ENCODE results near the gene OR6C70. TPM values are rescaled to one million over a fixed set of nuclear protein-coding genes. Genes with fewer than 3 reads are reported as not detected.

Gene OR6C70
- total RNA-seq (2013) = not detected
- polyA plus RNA-seq = not detected
- not detected in 2 replicates for polyA minus RNA-seq
- total RNA-seq = 0 to 0.23 (median 0) reads per million in 11 experiments

DNA sequence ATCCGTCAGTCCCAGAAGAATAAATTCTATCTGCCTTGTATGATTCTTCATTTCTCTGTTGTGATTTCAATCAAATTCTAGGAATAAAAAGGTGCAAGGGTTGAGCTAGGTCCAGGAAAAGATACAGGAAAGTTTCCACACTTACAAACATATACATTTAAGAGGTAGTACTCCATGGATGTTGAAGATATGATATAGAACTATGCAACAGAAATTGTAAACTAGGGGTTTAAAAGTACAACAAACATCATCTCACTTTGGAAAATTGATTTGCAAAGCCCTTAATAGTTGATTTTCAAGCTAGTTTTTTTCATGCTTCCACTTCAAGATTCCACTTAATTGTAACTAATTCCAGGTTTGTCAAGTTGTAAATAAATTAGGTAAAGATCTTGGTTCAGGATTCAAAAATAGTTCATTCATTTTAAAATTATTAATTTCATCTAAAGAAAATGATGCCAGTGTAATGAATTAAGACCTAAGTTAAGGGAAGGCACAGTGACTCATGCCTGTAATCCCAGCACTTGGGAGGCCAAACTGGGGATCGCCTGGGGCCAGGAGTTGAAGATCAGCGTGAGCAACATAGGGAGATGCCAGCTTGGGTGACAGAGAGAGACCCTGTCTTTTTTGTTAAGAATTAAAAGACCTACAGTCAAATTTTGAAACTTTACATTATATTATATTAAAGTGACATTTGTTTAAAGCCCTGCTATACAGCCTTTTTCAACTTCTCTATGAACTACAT is at the start of gene OR6C70:
TSS of gene OR6C70 (minus strand) at position 51 of the 742 bp plus-strand sequence. CDS start at position 51, 0 bp downstream.
- TF ChIP-seq, protein P1, sequence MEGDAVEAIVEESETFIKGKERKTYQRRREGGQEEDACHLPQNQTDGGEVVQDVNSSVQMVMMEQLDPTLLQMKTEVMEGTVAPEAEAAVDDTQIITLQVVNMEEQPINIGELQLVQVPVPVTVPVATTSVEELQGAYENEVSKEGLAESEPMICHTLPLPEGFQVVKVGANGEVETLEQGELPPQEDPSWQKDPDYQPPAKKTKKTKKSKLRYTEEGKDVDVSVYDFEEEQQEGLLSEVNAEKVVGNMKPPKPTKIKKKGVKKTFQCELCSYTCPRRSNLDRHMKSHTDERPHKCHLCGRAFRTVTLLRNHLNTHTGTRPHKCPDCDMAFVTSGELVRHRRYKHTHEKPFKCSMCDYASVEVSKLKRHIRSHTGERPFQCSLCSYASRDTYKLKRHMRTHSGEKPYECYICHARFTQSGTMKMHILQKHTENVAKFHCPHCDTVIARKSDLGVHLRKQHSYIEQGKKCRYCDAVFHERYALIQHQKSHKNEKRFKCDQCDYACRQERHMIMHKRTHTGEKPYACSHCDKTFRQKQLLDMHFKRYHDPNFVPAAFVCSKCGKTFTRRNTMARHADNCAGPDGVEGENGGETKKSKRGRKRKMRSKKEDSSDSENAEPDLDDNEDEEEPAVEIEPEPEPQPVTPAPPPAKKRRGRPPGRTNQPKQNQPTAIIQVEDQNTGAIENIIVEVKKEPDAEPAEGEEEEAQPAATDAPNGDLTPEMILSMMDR (IDR thresholded peaks at IDR 0.05) = no peak
- no peak within 1 kb of the TSS for H3K27ac ChIP-seq (ENCODE audit: low read depth in 1 of 2, low read length in 2 of 2)
- H2AFZ ChIP-seq (ENCODE audit: insufficient read depth, low read depth, low read length, poor library complexity, severe bottlenecking) = peak within 1 kb of the TSS; percentile 39
- Mint-ChIP-seq H3K4me1 (peaks cover 30% of the 10 kb centered on the region), H3K9me3 (peaks cover 0 to 2% (median 0%) of the 10 kb centered on the region in 7 donors), H3K4me3 (no peak within 1 kb of the TSS), H3K27ac (no peak within 1 kb of the TSS), H3K27me3 (ENCODE audit: low read depth in 3 of 3) (peaks cover 2 to 6% (median 3%) of the 10 kb centered on the region in 3 donors), H3K36me3 (peaks cover 0 to 4% of the 10 kb centered on the region in 2 donors)
- no peak within 1 kb of the TSS for H3K4me3 ChIP-seq (replicated peaks in 1 of 3; ENCODE audit: low read depth in 2 of 3, low read length in 3 of 3)
- intact Hi-C loops (cut with micrococcal nuclease) = no loop called here
- 80% methylated on average over 1 of the region's 3 CpGs for WGBS (ENCODE audit: insufficient coverage)
- no peaks in the 10 kb centered on the region for H3K79me2 ChIP-seq (ENCODE audit: insufficient read depth, low read length)
- peaks cover 2 to 18% of the 10 kb centered on the region in 2 donors for H3K27me3 ChIP-seq (ENCODE audit: control insufficient read depth in 2 of 2, insufficient read depth in 2 of 2, low read length in 2 of 2)
- no peaks in the 10 kb centered on the region for H3K36me3 ChIP-seq (replicated peaks in 1 of 2; ENCODE audit: control insufficient read depth in 1 of 2, insufficient read depth in 2 of 2, low read length in 2 of 2)
- H3K9me3 ChIP-seq (replicated peaks in 1 of 2; ENCODE audit: control insufficient read depth in 1 of 2, insufficient read depth in 1 of 2, low read length in 2 of 2) = no peaks in the 10 kb centered on the region
- DNase-seq = no peak
- H3K4me1 ChIP-seq (ENCODE audit: control insufficient read depth in 1 of 2, insufficient read depth in 2 of 2, low read length in 2 of 2) = peaks cover 10 to 25% of the 10 kb centered on the region in 2 donors
- H3K4me2 ChIP-seq (replicated peaks; ENCODE audit: extremely low read depth, low read length, poor library complexity, severe bottlenecking) = no peak within 1 kb of the TSS
- H3K9ac ChIP-seq (ENCODE audit: insufficient read depth, low read length, poor library complexity, severe bottlenecking) = no peak within 1 kb of the TSS
- H4K20me1 ChIP-seq (ENCODE audit: insufficient read depth, low read length) = no peaks in the 10 kb centered on the region

- Mint-ChIP-seq H3K4me3 (no peak overlapping the region), H3K9me3 (peaks cover 19 to 27% (median 23%) of the 10 kb centered on the region in 7 donors), H3K36me3 (no peaks in the 10 kb centered on the region), H3K27ac (no peak overlapping the region), H3K4me1 (no peaks in the 10 kb centered on the region), H3K27me3 (ENCODE audit: low read depth in 3 of 3) (peaks cover 2 to 4% (median 4%) of the 10 kb centered on the region in 3 donors)
- Histone ChIP-seq H3K4me1 (ENCODE audit: control insufficient read depth in 1 of 2, insufficient read depth in 2 of 2, low read length in 2 of 2) (no peaks in the 10 kb centered on the region), H2AFZ (ENCODE audit: insufficient read depth, low read depth, low read length, poor library complexity, severe bottlenecking) (no peak overlapping the region), H3K9me3 (replicated peaks in 1 of 2; ENCODE audit: control insufficient read depth in 1 of 2, insufficient read depth in 1 of 2, low read length in 2 of 2) (peaks cover 4 to 15% of the 10 kb centered on the region in 2 donors), H3K36me3 (replicated peaks in 1 of 2; ENCODE audit: control insufficient read depth in 1 of 2, insufficient read depth in 2 of 2, low read length in 2 of 2) (no peaks in the 10 kb centered on the region), H3K4me3 (replicated peaks in 1 of 3; ENCODE audit: low read depth in 2 of 3, low read length in 3 of 3) (no peak overlapping the region), H3K4me2 (replicated peaks; ENCODE audit: extremely low read depth, low read length, poor library complexity, severe bottlenecking) (no peak overlapping the region), H4K20me1 (ENCODE audit: insufficient read depth, low read length) (no peaks in the 10 kb centered on the region), H3K27ac (ENCODE audit: low read depth in 1 of 2, low read length in 2 of 2) (no peak overlapping the region), H3K9ac (ENCODE audit: insufficient read depth, low read length, poor library complexity, severe bottlenecking) (no peak overlapping the region), H3K27me3 (ENCODE audit: control insufficient read depth in 2 of 2, insufficient read depth in 2 of 2, low read length in 2 of 2) (no peaks in the 10 kb centered on the region), H3K79me2 (ENCODE audit: insufficient read depth, low read length) (no peaks in the 10 kb centered on the region)
- no peak for DNase-seq
- TF ChIP-seq, protein P1 (IDR thresholded peaks at IDR 0.05) = no peak
- intact Hi-C loops (cut with micrococcal nuclease) = no loop called here
These were observed 46.5 kb upstream of the OR6C70 start for GRCh38 chr12:55516391-55516790.

All from CD14-positive monocyte (primary cell).